GM10266 (cell line): Measurements from ENCODE around the gene YWHAE.

Experiments used
- DNase-seq: peaks from one replicate; pipeline ENCODE4 v3.0.0; 2012; ENCODE audit errors: extremely low spot score
- TF ChIP-seq, protein P1 (sequence below): IDR thresholded peaks from 2 replicates; pipeline ENCODE4 v1.5.1; 2012; ENCODE audit warnings: mild to moderate bottlenecking, low read depth; ENCODE audit not compliant: control insufficient read depth, insufficient read depth; ENCODE audit errors: missing control alignments

The YWHAE gene

DNA sequence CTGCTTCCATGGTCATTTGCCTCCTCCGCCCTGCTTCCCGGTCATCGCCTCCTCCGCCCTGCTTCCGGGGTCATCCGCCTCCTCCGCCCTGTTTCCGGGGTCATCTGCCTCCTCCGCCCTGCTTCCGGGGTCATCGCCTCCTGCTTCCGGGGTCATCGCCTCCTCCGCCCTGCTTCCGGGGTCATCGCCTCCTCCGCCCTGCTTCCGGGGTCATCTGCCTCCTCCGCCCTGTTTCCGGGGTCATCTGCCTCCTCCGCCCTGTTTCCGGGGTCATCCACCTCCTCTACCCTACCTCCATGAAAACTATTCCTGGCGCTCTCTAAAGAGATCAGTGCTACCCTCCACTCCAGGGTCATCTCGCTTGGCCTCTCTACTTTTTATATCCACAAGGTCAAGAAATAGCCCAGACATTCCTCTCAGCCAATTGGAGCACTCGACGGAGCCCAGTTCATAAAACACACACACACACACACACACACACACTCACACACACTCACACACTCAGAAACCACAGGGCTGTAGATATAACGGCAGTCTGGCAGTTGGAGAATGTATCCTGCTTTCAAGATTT lies 75.7 kb downstream of the YWHAE start:
- TF ChIP-seq, protein P1, sequence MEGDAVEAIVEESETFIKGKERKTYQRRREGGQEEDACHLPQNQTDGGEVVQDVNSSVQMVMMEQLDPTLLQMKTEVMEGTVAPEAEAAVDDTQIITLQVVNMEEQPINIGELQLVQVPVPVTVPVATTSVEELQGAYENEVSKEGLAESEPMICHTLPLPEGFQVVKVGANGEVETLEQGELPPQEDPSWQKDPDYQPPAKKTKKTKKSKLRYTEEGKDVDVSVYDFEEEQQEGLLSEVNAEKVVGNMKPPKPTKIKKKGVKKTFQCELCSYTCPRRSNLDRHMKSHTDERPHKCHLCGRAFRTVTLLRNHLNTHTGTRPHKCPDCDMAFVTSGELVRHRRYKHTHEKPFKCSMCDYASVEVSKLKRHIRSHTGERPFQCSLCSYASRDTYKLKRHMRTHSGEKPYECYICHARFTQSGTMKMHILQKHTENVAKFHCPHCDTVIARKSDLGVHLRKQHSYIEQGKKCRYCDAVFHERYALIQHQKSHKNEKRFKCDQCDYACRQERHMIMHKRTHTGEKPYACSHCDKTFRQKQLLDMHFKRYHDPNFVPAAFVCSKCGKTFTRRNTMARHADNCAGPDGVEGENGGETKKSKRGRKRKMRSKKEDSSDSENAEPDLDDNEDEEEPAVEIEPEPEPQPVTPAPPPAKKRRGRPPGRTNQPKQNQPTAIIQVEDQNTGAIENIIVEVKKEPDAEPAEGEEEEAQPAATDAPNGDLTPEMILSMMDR = no peak
- DNase-seq = no peak

DNA sequence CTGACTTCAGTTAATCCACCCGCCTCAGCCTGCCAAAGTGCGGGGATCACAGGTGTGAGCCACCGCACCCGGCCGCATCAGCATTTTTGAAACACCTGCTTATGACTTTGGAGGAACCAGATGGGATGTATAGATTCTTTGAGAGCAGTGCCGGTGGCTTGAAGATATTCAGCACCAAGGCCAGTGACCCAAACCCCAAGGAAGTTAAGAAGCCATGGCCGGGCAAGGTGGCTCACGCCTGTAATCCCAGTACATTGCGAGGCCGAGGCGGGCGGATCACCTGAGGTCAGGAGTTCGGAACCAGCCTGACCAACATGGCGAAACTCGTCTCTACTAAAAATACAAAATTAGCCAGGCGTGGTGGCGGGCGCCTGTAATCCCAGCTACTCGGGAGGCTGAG lies 76.7 kb downstream of the YWHAE start:
- DNase-seq = no peak
- TF ChIP-seq, protein P1 = no peak

DNA sequence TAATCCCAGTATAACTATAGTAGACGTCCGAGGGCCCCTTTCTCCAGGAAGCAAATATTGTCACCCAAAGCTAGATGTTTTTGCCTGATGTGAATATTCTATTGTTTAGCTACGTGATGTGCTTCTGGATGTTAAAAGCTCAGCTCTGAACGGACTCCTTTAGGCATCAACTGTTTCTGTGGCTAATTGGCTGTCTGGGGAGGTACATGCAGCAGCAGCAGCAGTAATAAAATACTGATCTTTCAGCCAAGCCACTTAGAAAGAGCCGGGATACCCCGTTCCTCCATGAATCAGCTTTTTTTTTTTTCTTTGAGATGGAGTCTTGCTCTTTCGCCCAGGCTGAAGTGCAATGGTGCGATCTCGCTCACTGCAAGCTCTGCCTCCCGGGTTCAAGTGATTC lies 77.5 kb downstream of the YWHAE start:
- TF ChIP-seq, protein P1 = no peak
- DNase-seq = no peak

DNA sequence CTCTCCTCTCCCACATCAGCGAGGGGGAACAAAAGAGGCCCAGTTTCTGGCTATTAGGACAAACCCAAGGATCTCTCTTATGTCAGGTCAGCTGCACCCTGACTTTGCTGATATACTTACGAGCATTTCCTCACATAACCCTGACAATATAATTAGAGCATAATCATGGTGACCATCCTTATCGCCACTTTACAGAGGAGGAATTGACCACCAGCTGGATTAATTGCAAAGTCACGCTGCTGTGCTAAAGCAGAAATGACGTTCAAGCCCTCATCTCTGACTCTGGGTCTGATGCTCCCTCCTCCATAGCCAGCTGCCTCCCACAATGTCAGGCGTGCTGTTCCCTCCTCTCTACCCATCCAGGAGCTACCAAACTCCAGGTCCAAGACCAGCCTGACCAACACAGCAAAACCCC lies 78.0 kb downstream of the YWHAE start:
- DNase-seq = no peak
- TF ChIP-seq, protein P1 = no peak

DNA sequence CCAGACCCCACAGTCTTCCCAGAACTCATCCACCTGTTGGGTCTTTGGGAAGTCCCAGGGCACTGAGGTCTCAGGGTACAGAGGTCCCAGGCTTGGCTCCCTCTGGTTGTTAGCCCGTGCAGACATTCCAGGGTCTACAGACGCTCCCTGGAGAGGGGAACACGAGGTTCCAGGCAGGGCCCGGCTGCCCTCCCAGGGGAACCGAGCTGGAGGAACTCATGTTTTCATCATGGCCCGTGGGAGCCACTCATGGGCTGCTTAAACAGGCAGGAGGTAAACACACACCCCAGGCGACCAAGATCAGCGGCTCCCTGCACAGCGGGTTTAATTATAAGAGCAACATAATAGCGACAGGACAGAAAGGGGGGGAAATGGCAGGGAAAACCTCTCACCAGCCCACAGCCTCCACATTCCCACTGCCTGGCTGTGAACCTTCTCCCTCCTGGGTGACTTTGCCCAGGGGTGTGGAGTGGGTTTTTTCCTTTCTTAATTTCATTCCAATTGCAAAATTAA lies 84.1 kb downstream of the YWHAE start:
- DNase-seq = no peak
- TF ChIP-seq, protein P1 = no peak

DNA sequence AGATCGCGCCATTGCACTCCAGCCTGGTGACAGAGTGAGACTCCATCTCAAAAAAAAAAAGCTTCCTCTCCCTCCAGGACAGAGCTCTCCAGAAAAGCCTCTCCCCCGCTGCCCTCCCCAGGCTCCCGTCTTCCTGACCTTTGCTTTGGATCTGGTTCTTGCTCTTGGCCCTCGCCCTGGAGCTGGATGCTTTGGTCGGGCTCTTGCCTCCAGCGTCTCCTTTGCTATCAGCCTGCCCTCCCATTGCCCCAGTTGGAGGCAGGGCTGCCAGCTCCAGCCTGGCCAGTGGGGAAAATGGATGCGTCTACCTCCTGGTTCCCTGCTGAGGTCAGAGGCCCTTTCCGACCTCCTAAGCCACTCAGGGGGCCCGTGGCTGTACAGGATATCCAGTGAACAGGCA lies 84.6 kb downstream of the YWHAE start:
- TF ChIP-seq, protein P1 = no peak
- DNase-seq = no peak

DNA sequence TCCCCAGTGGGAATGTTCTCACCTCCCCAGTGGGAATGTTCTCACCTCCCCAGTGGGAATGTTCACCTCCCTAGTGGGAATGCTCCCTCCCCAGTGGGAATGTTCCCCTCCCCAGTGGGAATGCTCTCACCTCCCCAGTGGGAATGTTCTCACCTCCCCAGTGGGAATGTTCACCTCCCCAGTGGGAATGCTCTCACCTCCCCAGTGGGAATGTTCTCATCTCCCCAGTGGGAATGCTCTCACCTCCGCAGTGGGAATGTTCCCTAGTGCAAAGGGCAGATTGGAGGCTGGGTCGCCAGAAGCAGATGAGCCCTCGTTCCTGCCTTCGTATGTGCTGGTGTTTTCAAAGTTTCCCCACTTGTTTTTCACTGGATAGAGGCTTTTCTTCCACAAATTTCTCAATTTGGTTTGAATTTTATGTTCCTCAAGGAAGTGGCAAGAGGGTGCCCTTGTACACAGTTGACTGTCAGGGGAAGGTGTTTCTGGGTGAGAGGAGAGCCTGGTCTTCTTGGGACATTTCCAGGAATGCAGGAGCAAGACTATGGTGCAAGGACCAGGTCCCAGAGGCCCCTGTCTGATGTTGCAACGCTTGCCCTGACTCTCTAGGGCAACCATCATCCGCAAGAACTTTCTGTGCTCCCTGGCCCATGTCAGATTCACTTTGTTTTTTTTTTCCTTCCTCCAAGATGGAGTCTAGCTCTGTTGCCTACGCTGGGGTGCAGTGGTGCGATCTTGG lies 86.6 kb downstream of the YWHAE start:
- no peak for DNase-seq
- TF ChIP-seq, protein P1 = no peak
